Heart right ventricle (tissue), 16 donors: ENCODE measurements around the gene C2CD2. TPM values are rescaled to one million over a fixed set of nuclear protein-coding genes. Genes with fewer than 3 reads are reported as not detected.

Experiments
- ATAC-seq, 8 donors: fragments of 200-7000 bp; cut with Tn5 transposase; one replicate each; pipeline ENCODE4 v1.9.1; 2020; ENCODE audit warnings: mild to moderate bottlenecking in 8 of 8, moderate library complexity in 8 of 8, moderate number of reproducible peaks in 1 of 8
- DNase-seq, 2 donors: peaks; one replicate each; pipeline ENCODE4 v3.0.0-alpha.2; 2020
- H3K27ac ChIP-seq, 10 donors: fragments of 200-600 bp; sonication (generic) in 2 of 10; one replicate each; pipeline versions ENCODE4 v1.5.0 to v1.8.0; 2020 to 2022; ENCODE audit warnings: mild to moderate bottlenecking in 3 of 10
- H3K27me3 ChIP-seq, 7 donors: fragments of 200-600 bp; one replicate each; pipeline ENCODE4 v1.8.0; 2021 to 2022; ENCODE audit warnings: mild to moderate bottlenecking in 2 of 7
- H3K36me3 ChIP-seq, 9 donors: fragments of 200-600 bp; sonication (generic) in 1 of 9; one replicate each; pipeline versions ENCODE4 v1.5.0 to v1.8.0; 2020 to 2022; ENCODE audit warnings: mild to moderate bottlenecking in 2 of 9
- H3K4me1 ChIP-seq, 9 donors: fragments of 200-600 bp; sonication (generic) in 1 of 9; one replicate each; pipeline versions ENCODE4 v1.5.0 to v1.8.0; 2020 to 2022; ENCODE audit warnings: mild to moderate bottlenecking in 4 of 9
- H3K4me3 ChIP-seq, 10 donors: fragments of 200-600 bp; sonication (generic) in 2 of 10; one replicate each; pipeline versions ENCODE4 v1.5.0 to v1.8.0; 2020 to 2022; ENCODE audit warnings: mild to moderate bottlenecking in 7 of 10, moderate library complexity in 2 of 10
- H3K9me3 ChIP-seq, 11 donors: fragments of 200-600 bp in 10 of 11; sonication (generic) in 2 of 11; one replicate each; pipeline versions ENCODE4 v1.5.0 to v1.8.0; 2013 to 2022; ENCODE audit warnings: mild to moderate bottlenecking in 2 of 11, control low read depth in 1 of 11, moderate library complexity in 1 of 11
- CTCF ChIP-seq, 9 donors: fragments of 200-600 bp; sonication (generic) in 2 of 9; IDR thresholded peaks; one replicate each; pipeline versions ENCODE4 v1.5.0 to v1.8.0; 2021 to 2022; ENCODE audit warnings: antibody characterized with exemption in 9 of 9, mild to moderate bottlenecking in 5 of 9, moderate library complexity in 1 of 9
- WGBS, 2 donors: extraction: QIAGEN DNeasy Blood & Tissue Kit; methylation state at CpG; one replicate each; pipeline ENCODE4 v1.1.7; 2013; ENCODE audit warnings: inconsistent platforms in 1 of 2; 5-methylcytosine and 5-hydroxymethylcytosine counted together
- intact Hi-C, 10 donors: fragments of 100-400 bp; cut with DNase I; formaldehyde crosslinking; loops; one replicate each; pipeline versions ENCODE4 v1.11.1 to v1.14.2; 2022
- polyA plus RNA-seq, 2 donors: library from polyadenylated mRNA; stranded (reverse); fragments of 200-250 nt; gene quantifications; one replicate each; pipeline ENCODE4 v1.2.3, GENCODE V29; 2013
- total RNA-seq, 10 donors: library from RNA; stranded (reverse); fragmentation: NEBNext Ultra II Directional in 3 of 10; extraction: Animal tissue kit (Norgen Biotek cat#: 25700) in 3 of 10; gene quantifications; one replicate each; pipeline versions ENCODE4 v1.2.1 to v1.2.4, GENCODE V29; 2021 to 2023
- donor health status: Arrhythmogenic right ventricular cardiomyopathy.
- donor health status: ischemic (EF 13 %, LVEDD 7.1; RV severe dilation, severe dysfunction).
- donor health status: healthy with polysubstance abuse.
- donor health status: DM: no; HTN: yes; CAD: no.
- donor health status: DM: no; HTN: no; CAD: no.
- donor health status: ischemic (EF 25% LVEDD 6.9; RV normal size, moderate dysfunction).
- donor health status: ischemic (EF 25% LVEDD 5.7; RV mildly dilated, moderate dysfunction).
- donor health status: healthy.
- donor health status: DM: yes; HTN: yes; CAD: no.
- donor health status: Ischemic cardiomyopathy.
- donor health status: ischemic (EF 35%, LVEDD 5.7; RV mildly dilated, moderate dysfunction).
- donor health status: nonischemic (EF 11% LVEDD 7.7; RV severe dilation, severe dysfunction).
- donor health status: DM: yes; HTN: yes; CAD: no.
- donor health status: PGD.
- donor health status: ischemic (EF 29% LVEDD 5.4; RV normal size, mild dysfunction).
- donor health status: nonischemic (EF 23%, LVEDD 6.1; RV moderate dilation, normal function).

The C2CD2 gene
- total and polyA plus RNA-seq, 12 donors: 4.5 to 11.1 (median 6.6) TPM

- H3K9me3 ChIP-seq: no peaks in the 10 kb centered on the region
- H3K27ac ChIP-seq: no peak overlapping the region
- ATAC-seq (no peak), DNase-seq (no peak)
- intact Hi-C loops: no loop called here
- no peaks in the 10 kb centered on the region for H3K27me3 ChIP-seq
- no peaks in the 10 kb centered on the region for H3K4me1 ChIP-seq
- H3K36me3 ChIP-seq: peaks cover 0 to 96% (median 8%) of the 10 kb centered on the region in 9 donors
- 93 to 94% methylated on average over 6 of the region's 6 CpGs for WGBS, 2 donors
- TF ChIP-seq CTCF (IDR thresholded peaks at IDR 0.05): no peak
- H3K4me3 ChIP-seq: no peak overlapping the region
Observed at GRCh38 chr21:41900401-41900800, 53.4 kb downstream of the C2CD2 start.

GRCh38 chr21:41899426-41900202 is 54.2 kb downstream of the C2CD2 start:
- TF ChIP-seq CTCF (IDR thresholded peaks at IDR 0.05): no peak
- Histone ChIP-seq H3K27me3 (no peaks in the 10 kb centered on the region), H3K4me3 (no peak overlapping the region), H3K4me1 (no peaks in the 10 kb centered on the region), H3K36me3 (peaks cover 0 to 96% (median 5%) of the 10 kb centered on the region in 9 donors), H3K9me3 (no peaks in the 10 kb centered on the region), H3K27ac (no peak overlapping the region)
- ATAC-seq: no peak
- DNase-seq: no peak
- intact Hi-C loops: no loop called here
- 87 to 89% methylated on average over 25 of the region's 25 CpGs for WGBS, 2 donors

- DNase-seq (no peak), ATAC-seq (no peak)
- WGBS, 2 donors: 91 to 93% methylated on average over 17 of the region's 17 CpGs
- Histone ChIP-seq H3K4me3 (no peak overlapping the region), H3K27me3 (no peaks in the 10 kb centered on the region), H3K9me3 (no peaks in the 10 kb centered on the region), H3K36me3 (peaks cover 0 to 96% (median 5%) of the 10 kb centered on the region in 9 donors), H3K27ac (no peak overlapping the region), H3K4me1 (no peaks in the 10 kb centered on the region)
- intact Hi-C loops: no loop called here
- TF ChIP-seq CTCF (IDR thresholded peaks at IDR 0.05): no peak
Observed at GRCh38 chr21:41898998-41899397, 54.8 kb downstream of the C2CD2 start.

- intact Hi-C loops: no loop called here
- no peak overlapping the region for H3K4me3 ChIP-seq
- H3K36me3 ChIP-seq: peaks cover 0 to 96% (median 5%) of the 10 kb centered on the region in 9 donors
- no peaks in the 10 kb centered on the region for H3K4me1 ChIP-seq
- no peak overlapping the region for H3K27ac ChIP-seq
- TF ChIP-seq CTCF (IDR thresholded peaks at IDR 0.05): no peak
- no peaks in the 10 kb centered on the region for H3K9me3 ChIP-seq
- no peak for DNase-seq
- peak in 1 of 8 donors; percentile 26 for ATAC-seq
- WGBS, 2 donors: 82 to 94% methylated on average over 8 of the region's 8 CpGs
- no peaks in the 10 kb centered on the region for H3K27me3 ChIP-seq
Observed at GRCh38 chr21:41897700-41898099, 56.1 kb downstream of the C2CD2 start.
